Activated CD4-positive, alpha-beta T cell treated with anti-CD3 and anti-CD28 coated beads, Interleukin-2, Interleukin-4, amounts not matched to agents 100 ng/mL and 50 ng/mL, durations not matched to agents 16 hours and 8 hours (primary cell): ENCODE data around the gene NELL1.
"Not testable (repeated sequence)": the region's sequence is repeated elsewhere in the genome, so short reads cannot be mapped to it uniquely, and the experiment has no call there.

Experiments
- DNase-seq: peaks from one replicate; pipeline ENCODE4 v3.0.0-alpha.2; 2020; ENCODE audit warnings: low spot score

Gene NELL1

GRCh38 chr11:21110415-21110814 is 441.0 kb downstream of the NELL1 start:
- DNase-seq, result no peak

GRCh38 chr11:21113876-21114275 is 444.5 kb downstream of the NELL1 start:
- DNase-seq, result no peak

- no peak for DNase-seq
Observed at GRCh38 chr11:21116009-21116408, 446.6 kb downstream of the NELL1 start.

GRCh38 chr11:21119411-21119810 is 450.0 kb downstream of the NELL1 start:
- no peak for DNase-seq

- DNase-seq, result no peak
Observed at GRCh38 chr11:21121991-21122390, 452.6 kb downstream of the NELL1 start.

GRCh38 chr11:21122523-21122922 is 453.1 kb downstream of the NELL1 start:
- no peak for DNase-seq

- no peak for DNase-seq
Observed at GRCh38 chr11:21132146-21132720, 462.8 kb downstream of the NELL1 start.

- DNase-seq, result no peak
Observed at GRCh38 chr11:21133244-21133643, 463.9 kb downstream of the NELL1 start.

- DNase-seq, result no peak
Observed at GRCh38 chr11:21133722-21134121, 464.3 kb downstream of the NELL1 start.

- no peak for DNase-seq
Observed at GRCh38 chr11:21137803-21138202, 468.4 kb downstream of the NELL1 start.

- DNase-seq, result not testable (repeated sequence)
Observed at GRCh38 chr11:21141557-21141956, 472.2 kb downstream of the NELL1 start.

GRCh38 chr11:21142007-21142406 is 472.6 kb downstream of the NELL1 start:
- DNase-seq, result no peak

- no peak for DNase-seq
Observed at GRCh38 chr11:21144531-21144930, 475.1 kb downstream of the NELL1 start.

- DNase-seq, result no peak
Observed at GRCh38 chr11:21148376-21148775, 479.0 kb downstream of the NELL1 start.

- no peak for DNase-seq
Observed at GRCh38 chr11:21160140-21160539, 490.8 kb downstream of the NELL1 start.

GRCh38 chr11:21169639-21170038 is 500.3 kb downstream of the NELL1 start:
- no peak for DNase-seq

GRCh38 chr11:21173476-21173875 is 504.1 kb downstream of the NELL1 start:
- no peak for DNase-seq

- DNase-seq, result no peak
Observed at GRCh38 chr11:21174781-21175180, 505.4 kb downstream of the NELL1 start.

GRCh38 chr11:21177379-21177778 is 508.0 kb downstream of the NELL1 start:
- no peak for DNase-seq

- DNase-seq, result no peak
Observed at GRCh38 chr11:21179770-21180169, 510.4 kb downstream of the NELL1 start.

GRCh38 chr11:21180182-21180581 is 510.8 kb downstream of the NELL1 start:
- DNase-seq, result no peak

- DNase-seq, result no peak
Observed at GRCh38 chr11:21185959-21186358, 516.6 kb downstream of the NELL1 start.

GRCh38 chr11:21190181-21190580 is 520.8 kb downstream of the NELL1 start:
- no peak for DNase-seq

- no peak for DNase-seq
Observed at GRCh38 chr11:21195995-21196394, 526.6 kb downstream of the NELL1 start.

GRCh38 chr11:21198498-21198897 is 529.1 kb downstream of the NELL1 start:
- DNase-seq, result no peak
